ENCODE measurements around the gene BCAS3.

The BCAS3 gene

GRCh38 chr17:61368832-61369450 is 691.3 kb downstream of the BCAS3 start:
- TF ChIP-seq POLR2AphosphoS5 (IDR thresholded peaks at IDR 0.05; ENCODE audit: low read depth, low read length) (no peak), SPI1 (IDR thresholded peaks at IDR 0.05; ENCODE audit: low read depth, low read length) (no peak), POU2F2 (IDR thresholded peaks at IDR 0.05; ENCODE audit: low read depth, low read length) (no peak), POLR2A (IDR thresholded peaks at IDR 0.05; ENCODE audit: low read depth, low read length) (no peak), PAX5 (IDR thresholded peaks at IDR 0.05; ENCODE audit: insufficient read depth, low read length, severe bottlenecking) (no peak), TAF1 (IDR thresholded peaks at IDR 0.05; ENCODE audit: low read depth, low read length) (no peak)
- FAIRE-seq (no peak), DNase-seq (ENCODE audit: insufficient read length, low spot score) (no peak)

- no peak for FAIRE-seq
- TF ChIP-seq POU2F2 (IDR thresholded peaks at IDR 0.05; ENCODE audit: low read depth, low read length) (no peak), PAX5 (IDR thresholded peaks at IDR 0.05; ENCODE audit: insufficient read depth, low read length, severe bottlenecking) (no peak), TAF1 (IDR thresholded peaks at IDR 0.05; ENCODE audit: low read depth, low read length) (no peak), SPI1 (IDR thresholded peaks at IDR 0.05; ENCODE audit: low read depth, low read length) (no peak), POLR2A (IDR thresholded peaks at IDR 0.05; ENCODE audit: low read depth, low read length) (no peak), POLR2AphosphoS5 (IDR thresholded peaks at IDR 0.05; ENCODE audit: low read depth, low read length) (no peak)
- DNase-seq (ENCODE audit: insufficient read length, low spot score) = no peak
These were observed 692.1 kb downstream of the BCAS3 start for GRCh38 chr17:61369751-61370150.

GRCh38 chr17:61371179-61371578 is 693.5 kb downstream of the BCAS3 start:
- no peak for DNase-seq (ENCODE audit: insufficient read length, low spot score)
- TF ChIP-seq TAF1 (IDR thresholded peaks at IDR 0.05; ENCODE audit: low read depth, low read length) (no peak), POLR2A (IDR thresholded peaks at IDR 0.05; ENCODE audit: low read depth, low read length) (no peak), SPI1 (IDR thresholded peaks at IDR 0.05; ENCODE audit: low read depth, low read length) (no peak), PAX5 (IDR thresholded peaks at IDR 0.05; ENCODE audit: insufficient read depth, low read length, severe bottlenecking) (no peak)
- no peak for FAIRE-seq

GRCh38 chr17:61371606-61372005 is 694.0 kb downstream of the BCAS3 start:
- TF ChIP-seq SPI1 (IDR thresholded peaks at IDR 0.05; ENCODE audit: low read depth, low read length) = no peak
- no peak for TF ChIP-seq POLR2AphosphoS5 (IDR thresholded peaks at IDR 0.05; ENCODE audit: low read depth, low read length)
- FAIRE-seq (no peak), DNase-seq (ENCODE audit: insufficient read length, low spot score) (no peak)

GRCh38 chr17:61372436-61372835 is 694.8 kb downstream of the BCAS3 start:
- DNase-seq (ENCODE audit: insufficient read length, low spot score) (no peak), FAIRE-seq (no peak)
- TF ChIP-seq POU2F2 (IDR thresholded peaks at IDR 0.05; ENCODE audit: low read depth, low read length) (no peak), POLR2AphosphoS5 (IDR thresholded peaks at IDR 0.05; ENCODE audit: low read depth, low read length) (no peak), TAF1 (IDR thresholded peaks at IDR 0.05; ENCODE audit: low read depth, low read length) (no peak), SPI1 (IDR thresholded peaks at IDR 0.05; ENCODE audit: low read depth, low read length) (no peak), PAX5 (IDR thresholded peaks at IDR 0.05; ENCODE audit: insufficient read depth, low read length, severe bottlenecking) (no peak), POLR2A (IDR thresholded peaks at IDR 0.05; ENCODE audit: low read depth, low read length) (no peak)

- FAIRE-seq (no peak), DNase-seq (ENCODE audit: insufficient read length, low spot score) (no peak)
- TF ChIP-seq POLR2AphosphoS5 (IDR thresholded peaks at IDR 0.05; ENCODE audit: low read depth, low read length) (no peak), PAX5 (IDR thresholded peaks at IDR 0.05; ENCODE audit: insufficient read depth, low read length, severe bottlenecking) (no peak), TAF1 (IDR thresholded peaks at IDR 0.05; ENCODE audit: low read depth, low read length) (no peak), SPI1 (IDR thresholded peaks at IDR 0.05; ENCODE audit: low read depth, low read length) (no peak), POLR2A (IDR thresholded peaks at IDR 0.05; ENCODE audit: low read depth, low read length) (no peak), POU2F2 (IDR thresholded peaks at IDR 0.05; ENCODE audit: low read depth, low read length) (no peak)
These were observed 699.5 kb downstream of the BCAS3 start for GRCh38 chr17:61376931-61377838.

- FAIRE-seq = no peak
- no peak for TF ChIP-seq POLR2AphosphoS5 (IDR thresholded peaks at IDR 0.05; ENCODE audit: low read depth, low read length)
- TF ChIP-seq SPI1 (IDR thresholded peaks at IDR 0.05; ENCODE audit: low read depth, low read length) = no peak
- TF ChIP-seq PAX5 (IDR thresholded peaks at IDR 0.05; ENCODE audit: insufficient read depth, low read length, severe bottlenecking) = no peak
- no peak for TF ChIP-seq POLR2A (IDR thresholded peaks at IDR 0.05; ENCODE audit: low read depth, low read length)
- no peak for TF ChIP-seq TAF1 (IDR thresholded peaks at IDR 0.05; ENCODE audit: low read depth, low read length)
- no peak for TF ChIP-seq POU2F2 (IDR thresholded peaks at IDR 0.05; ENCODE audit: low read depth, low read length)
- DNase-seq (ENCODE audit: insufficient read length, low spot score) = no peak
These were observed 701.2 kb downstream of the BCAS3 start for GRCh38 chr17:61378658-61379456.

GRCh38 chr17:61379457-61380216 is 702.0 kb downstream of the BCAS3 start:
- no peak for FAIRE-seq
- DNase-seq (ENCODE audit: insufficient read length, low spot score) = no peak
- TF ChIP-seq PAX5 (IDR thresholded peaks at IDR 0.05; ENCODE audit: insufficient read depth, low read length, severe bottlenecking) (no peak), POLR2AphosphoS5 (IDR thresholded peaks at IDR 0.05; ENCODE audit: low read depth, low read length) (no peak), POU2F2 (IDR thresholded peaks at IDR 0.05; ENCODE audit: low read depth, low read length) (no peak), SPI1 (IDR thresholded peaks at IDR 0.05; ENCODE audit: low read depth, low read length) (no peak), TAF1 (IDR thresholded peaks at IDR 0.05; ENCODE audit: low read depth, low read length) (no peak), POLR2A (IDR thresholded peaks at IDR 0.05; ENCODE audit: low read depth, low read length) (no peak)
